IPS-NIHi11 (cell line): ENCODE results near the gene RC3H2.
"Not testable (repeated sequence)": the region's sequence is repeated elsewhere in the genome, so short reads cannot be mapped to it uniquely, and the experiment has no call there.

ENCODE experiments used
- DNase-seq: peaks from one replicate; pipeline ENCODE4 v3.0.0; 2012; ENCODE audit warnings: mixed read lengths, low spot score

RC3H2 gene

DNA sequence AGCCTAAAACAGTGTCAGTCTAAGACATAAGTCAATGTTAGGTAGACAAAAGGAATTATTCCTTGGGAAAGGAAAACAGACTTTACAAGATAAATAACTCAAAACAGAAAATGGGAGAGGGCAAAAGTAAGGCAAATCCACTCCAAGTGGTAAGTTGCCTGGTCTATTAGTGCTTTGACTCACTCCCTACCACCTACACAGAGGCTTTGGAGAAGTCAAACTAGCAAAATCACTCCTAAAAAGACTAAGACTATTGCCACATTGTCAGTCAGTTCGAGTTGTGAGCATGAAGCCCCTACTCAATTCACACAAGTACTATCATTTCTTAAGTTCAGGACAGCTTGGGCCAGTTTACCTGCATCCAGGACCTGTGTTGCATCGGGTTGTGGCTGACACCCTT, 13.2 kb upstream of the RC3H2 start:
- no peak for DNase-seq

DNA sequence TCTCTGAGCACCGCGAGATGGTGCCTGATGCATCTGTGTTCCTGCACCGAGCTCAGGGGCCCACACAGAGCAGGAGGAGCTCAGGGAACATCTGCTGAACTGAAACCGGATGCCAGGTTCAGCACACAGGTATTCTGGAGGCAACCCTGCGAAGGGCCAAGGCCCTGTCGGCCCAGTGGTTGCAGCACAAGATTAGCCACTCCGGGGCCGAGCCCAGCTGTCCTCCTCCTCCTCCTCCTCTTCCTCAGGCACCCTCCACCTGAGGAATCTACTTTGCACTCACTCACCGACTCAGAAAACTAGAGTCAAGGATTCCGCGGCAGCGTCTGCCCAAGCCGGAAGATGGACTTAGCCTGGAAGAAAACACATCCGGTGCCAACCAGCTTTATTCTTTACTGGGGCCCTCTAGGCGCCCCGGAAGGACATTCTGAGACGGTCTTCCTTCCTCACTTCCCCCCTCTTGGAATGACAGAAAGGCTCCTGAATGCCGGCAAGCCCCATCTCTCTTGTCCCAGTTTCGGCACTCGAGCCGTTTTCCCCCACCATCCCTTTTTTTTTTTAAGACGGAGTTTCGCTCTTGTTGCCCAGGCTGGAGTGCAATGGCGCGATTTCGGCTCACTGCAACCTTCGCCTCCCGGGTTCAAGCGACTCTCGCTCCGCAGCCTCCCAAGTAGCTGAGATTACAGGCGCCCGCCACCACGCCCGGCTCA, 8.0 kb upstream of the RC3H2 start, which contains the start of gene ZBTB6:
Gene ZBTB6, minus strand, starts transcription at position 360 of the 710 bp plus-strand sequence. CDS start 1,251 bp downstream, outside the sequence.
- DNase-seq, result peak; percentile 76

DNA sequence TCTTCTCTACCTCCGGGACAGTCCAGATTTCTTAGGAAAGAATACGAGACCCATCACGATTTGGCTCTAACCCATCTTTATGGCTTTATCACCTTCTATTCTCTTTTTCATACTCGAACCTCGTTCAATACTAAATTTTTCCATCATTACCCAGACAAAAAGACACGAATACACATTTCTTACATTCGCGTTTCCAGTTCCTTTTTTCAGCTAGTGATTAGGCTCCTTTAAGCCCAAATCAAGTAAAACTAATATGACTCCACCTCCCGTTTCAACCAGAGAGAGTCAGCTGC, 7.5 kb upstream of the RC3H2 start:
- DNase-seq, result no peak

DNA sequence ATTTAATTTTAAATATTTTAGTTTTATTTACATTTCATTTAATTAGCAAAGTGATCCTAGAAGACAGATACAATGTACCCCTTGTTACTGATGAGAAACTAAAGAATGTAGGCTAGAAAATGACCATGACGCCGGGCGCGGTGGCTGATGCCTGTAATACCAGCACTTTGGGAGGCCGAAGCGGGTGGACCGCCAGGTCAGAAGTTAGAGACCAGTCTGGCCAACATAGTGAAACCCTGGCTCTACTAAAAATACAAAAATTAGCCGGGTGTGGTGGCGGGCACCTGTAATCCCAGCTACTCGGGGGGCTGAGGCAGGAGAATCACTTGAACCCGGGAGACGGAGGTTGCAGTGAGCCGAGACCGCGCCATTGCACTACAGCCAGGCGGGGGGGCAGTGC, 963 bp upstream of the RC3H2 start:
- DNase-seq, result not testable (repeated sequence)

DNA sequence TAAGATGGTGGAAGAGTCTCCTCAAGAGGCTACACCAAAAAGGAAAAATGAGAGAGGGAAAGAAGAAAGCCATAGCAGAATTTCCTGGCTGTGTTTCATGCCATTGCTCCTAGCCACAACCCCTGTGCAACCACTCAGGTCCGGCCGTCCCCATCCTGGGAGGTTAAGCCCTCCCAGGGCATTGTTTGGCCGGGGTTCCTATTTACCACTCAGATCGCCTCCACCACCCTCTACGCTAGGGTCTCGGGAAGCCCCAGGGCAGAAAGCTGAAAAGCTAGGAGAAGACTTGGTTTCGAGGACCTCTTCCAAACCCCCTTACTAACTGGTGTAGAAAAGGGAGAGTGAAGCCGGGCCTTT, 715 bp downstream of the RC3H2 start:
- peak; percentile 47 for DNase-seq

DNA sequence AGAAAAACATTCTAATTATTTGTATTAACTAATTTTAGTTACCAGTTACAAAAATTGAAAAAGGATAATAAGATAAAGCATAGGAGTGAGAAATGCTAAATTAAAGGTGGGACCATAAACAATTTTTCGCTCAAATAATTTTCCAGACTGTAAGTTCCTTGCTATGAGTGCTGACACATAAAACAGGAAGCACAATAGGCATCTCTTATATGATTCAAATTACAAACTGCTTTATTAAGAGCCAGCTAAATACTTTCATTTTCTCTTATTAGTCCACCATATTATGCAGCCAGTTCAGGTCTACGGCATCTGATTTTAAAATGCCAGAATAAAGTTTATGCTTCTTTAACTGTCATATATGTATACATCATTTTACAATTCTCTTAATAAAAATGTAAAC, 4.4 kb downstream of the RC3H2 start:
- no peak for DNase-seq

DNA sequence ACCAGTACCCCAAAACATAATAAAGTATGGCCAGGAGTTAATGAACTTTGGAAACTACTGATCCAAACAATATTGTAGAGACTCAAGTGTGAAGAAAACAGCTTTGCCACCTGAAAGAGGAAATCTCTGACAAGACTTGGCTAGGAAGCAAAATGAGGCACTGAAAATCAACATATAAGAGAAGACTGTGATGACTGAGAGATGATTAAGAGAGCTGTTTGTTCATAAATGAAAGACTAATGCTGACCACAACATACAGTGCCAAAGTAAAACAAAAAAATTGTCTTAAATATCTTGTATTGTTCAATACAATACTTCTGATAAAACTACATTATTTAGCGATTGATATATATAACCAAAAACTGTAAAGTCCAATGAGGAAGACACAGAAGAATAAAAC, 7.2 kb downstream of the RC3H2 start:
- no peak for DNase-seq

DNA sequence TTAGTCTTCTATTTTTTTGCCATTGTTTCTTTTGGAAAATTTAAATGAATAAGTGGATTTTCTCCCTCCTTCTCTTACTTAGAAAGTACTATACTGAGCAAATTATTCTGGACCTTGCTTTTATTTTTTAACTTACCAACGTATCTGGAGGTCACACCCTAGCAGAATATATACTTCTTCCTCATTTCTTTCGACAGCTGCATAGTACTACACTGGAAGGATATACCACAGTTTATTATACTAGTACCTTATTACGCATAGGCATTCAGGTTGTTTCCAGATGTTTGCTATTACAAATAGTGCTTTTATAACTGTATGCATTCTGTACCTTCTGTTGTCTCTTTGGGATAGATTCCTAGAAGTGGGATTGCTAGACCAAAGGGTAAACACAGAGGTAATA, 16.7 kb downstream of the RC3H2 start:
- DNase-seq, result no peak

DNA sequence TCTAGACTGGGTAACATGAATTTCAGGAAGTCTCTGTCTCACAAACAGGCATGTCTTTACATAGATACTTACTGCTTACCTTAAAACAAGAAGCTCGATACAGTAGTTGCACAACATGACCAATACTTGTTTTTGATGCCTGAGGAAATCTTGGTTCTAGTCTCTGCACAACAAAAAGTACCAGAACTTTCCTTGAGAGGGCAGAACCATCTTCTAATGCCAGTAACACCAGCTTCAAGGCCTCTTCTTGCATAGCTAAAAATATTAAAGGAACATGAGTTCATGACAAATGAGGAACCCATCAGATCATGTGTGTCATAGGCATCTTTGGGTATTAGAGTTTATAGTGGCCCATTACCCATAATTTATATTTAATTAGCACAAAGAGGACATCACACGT, 22.0 kb downstream of the RC3H2 start:
- DNase-seq, result no peak

DNA sequence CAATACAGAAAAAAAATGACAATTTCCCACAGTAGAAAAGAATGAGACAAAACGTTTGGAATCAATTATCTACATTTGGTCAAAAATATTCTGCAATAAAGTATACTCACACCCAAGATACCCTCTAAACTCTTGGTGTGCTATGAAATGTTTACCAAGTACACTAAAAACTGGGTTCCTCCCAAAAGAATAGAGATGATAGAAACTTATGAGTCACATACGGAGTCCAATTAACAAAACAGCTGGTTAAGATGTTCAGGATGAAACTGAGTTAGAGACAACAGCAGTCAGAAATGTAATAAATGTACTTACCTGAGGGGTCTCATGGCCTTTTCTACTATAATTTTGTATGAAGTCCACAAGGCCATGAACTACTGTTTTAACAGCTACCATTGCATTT, 25.7 kb downstream of the RC3H2 start:
- no peak for DNase-seq

DNA sequence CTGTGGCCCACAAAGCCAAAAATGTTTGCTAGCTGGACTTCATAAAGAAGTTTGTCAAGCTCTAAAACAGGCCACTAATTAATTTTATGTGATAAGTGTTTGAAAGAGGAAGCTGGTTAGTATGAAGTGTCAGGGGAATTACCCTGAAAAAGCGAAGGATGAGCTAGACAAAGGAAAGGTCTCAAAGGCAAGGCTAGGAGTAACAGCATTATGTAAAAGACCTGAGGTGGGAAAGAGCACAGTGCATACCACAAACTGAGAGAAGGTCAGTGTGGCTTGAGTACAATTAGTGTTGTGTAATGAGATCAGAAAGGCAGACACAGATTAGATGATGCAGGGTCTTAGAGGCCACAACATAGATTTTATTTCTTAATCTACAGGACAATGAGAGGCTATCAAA, 29.6 kb downstream of the RC3H2 start:
- DNase-seq, result no peak

DNA sequence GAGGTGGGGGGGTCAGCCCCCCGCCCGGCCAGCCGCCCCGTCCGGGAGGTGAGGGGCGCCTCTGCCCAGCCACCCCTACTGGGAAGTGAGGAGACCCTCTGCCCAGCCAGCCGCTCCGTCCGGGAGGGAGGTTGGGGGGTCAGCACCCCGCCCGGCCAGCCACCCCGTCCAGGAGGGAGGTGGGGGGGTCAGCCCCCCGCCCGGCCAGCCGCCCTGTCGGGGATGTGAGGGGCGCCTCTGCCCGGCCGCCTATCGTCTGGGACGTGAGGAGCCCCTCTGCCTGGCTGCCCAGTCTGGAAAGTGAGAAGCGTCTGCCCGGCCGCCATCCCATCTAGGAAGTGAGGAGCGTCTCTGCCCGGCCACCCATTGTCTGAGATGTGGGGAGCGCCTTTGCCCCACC, 37.9 kb downstream of the RC3H2 start:
- DNase-seq, result not testable (repeated sequence)

DNA sequence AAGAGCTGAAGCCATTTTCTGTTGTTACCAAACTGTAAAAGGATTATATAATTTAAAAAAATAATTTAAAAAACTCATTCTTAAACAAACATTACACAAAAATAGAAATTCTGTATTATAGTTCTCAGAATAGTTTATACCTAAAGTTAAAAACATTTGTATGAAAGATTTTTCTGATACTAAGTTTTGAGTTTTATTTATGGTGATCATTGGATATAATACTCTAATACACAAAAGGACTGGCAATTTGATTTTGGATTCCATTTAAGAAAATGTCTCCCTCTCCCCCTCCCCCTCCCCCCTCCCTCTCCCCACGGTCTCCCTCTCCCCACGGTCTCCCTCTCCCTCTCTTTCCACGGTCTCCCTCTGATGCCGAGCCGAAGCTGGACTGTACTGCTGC, 39.1 kb downstream of the RC3H2 start:
- no peak for DNase-seq

DNA sequence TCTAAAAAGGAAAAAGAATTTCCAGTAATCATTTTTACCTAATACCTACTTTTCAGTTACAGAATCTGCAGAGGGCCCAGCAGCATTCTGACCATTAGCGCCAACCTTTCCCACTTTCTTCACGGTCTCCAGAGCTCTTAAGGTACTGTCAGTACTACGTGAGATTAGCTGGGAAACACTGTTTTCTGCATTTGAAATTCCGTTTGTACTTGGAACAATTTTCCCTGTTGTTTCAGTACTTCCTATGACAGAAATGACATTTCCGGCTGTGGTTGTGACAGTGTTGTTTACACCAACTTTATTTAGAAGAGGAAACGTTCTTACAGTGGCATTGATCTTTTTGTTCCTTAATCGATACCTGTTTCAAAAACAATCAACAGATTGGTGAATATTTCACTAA, 39.9 kb downstream of the RC3H2 start:
- DNase-seq, result no peak

DNA sequence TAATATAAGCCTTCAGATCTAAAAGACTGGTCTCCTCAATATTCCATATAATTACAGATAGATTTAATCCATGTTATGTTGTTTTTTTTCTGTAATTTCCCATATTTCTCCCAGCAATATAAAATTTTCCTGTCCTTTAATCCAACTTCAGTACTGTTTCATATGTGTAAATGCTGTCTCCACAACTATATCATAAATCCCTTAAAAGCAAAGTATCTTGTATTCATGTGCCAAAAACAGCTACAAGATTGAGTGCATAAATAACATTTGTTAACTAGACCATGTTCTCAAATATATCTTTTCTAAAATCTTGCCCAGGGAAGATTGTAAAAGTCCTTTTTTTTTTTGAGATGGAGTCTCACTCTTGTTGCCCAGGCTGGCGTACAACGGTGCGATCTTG, 41.8 kb downstream of the RC3H2 start:
- no peak for DNase-seq

DNA sequence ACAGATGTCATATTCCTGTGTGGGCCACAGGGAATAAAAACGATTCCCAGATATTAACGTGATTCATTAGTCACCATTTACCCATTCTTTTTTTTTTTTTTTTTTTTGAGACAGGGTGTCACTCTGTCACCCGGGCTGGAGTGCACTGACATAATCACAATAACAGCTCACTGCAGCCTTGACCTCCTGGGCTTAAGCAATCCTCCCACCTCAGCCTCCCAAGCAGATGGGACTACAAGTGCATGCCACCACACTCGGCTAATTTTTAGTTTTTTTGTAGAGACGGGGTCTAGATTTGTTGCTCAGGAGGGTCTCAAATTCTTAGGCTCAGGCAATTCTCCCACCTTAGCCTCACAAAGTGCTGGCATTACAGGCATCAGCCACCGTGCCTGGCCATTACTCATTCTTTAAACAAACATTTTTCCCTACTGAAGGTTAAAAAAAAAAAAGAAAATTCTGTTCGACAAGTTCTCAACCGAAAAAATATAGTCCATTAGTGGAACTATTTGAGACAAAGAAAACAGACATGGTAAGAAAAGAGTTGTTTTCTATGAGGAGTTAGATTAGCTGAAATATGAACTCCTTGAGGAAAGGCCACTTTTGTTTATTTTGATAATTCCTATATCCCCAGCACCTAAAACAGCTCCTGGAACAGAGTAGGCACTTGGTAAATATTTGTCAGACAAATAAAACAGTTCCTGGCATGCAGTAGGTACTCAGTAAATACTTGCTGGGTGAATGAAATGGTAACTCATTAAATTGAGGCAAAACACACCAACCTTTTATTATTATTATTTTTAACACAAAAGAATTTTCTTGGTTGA, 44.6 kb downstream of the RC3H2 start:
- DNase-seq, result no peak

DNA sequence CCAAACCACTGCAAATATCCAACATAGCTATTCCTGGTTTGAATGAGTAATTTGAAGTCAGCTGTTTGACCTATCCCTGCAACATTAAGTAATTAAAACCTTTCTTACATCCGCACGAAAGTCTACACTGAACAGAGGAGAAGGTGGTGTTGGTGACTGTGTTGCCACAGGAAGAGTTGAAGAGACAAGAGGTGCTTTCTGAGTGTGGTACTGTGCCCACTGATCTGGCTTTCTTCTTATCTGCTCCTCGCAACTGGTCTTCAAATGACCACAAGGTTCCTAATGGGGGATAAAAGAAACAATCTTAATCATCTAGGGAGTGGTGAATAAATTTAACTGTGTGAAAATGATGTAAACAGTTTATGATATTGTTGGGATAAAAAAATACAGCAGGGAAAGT, 47.3 kb downstream of the RC3H2 start:
- no peak for DNase-seq

DNA sequence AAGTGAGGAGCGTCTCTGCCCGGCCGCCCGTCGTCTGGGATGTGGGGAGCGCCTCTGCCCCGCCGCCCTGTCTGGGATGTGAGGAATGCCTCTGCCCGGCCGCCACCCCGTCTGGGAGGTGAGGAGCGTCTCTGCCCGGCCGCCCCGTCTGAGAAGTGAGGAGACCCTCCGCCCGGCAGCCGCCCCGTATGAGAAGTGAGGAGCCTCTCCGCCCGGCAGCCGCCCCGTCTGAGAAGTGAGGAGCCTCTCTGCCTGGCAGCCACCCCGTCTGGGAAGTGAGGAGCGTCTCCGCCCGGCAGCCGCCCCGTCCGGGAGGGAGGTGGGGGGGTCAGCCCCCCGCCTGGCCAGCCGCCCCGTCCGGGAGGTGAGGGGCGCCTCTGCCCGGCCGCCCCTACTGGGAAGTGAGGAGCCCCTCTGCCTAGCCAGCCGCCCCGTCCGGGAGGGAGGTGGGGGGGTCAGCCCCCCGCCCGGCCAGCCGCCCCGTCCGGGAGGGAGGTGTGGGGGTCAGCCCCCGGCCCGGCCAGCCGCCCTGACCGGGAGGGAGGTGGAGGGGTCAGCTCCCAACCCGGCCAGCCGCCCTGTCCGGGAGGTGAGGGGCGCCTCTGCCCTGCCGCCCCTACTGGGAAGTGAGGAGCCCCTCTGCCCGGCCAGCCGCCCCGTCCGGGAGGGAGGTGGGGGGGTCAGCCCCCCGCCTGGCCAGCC, 52.9 kb downstream of the RC3H2 start:
- not testable (repeated sequence) for DNase-seq

DNA sequence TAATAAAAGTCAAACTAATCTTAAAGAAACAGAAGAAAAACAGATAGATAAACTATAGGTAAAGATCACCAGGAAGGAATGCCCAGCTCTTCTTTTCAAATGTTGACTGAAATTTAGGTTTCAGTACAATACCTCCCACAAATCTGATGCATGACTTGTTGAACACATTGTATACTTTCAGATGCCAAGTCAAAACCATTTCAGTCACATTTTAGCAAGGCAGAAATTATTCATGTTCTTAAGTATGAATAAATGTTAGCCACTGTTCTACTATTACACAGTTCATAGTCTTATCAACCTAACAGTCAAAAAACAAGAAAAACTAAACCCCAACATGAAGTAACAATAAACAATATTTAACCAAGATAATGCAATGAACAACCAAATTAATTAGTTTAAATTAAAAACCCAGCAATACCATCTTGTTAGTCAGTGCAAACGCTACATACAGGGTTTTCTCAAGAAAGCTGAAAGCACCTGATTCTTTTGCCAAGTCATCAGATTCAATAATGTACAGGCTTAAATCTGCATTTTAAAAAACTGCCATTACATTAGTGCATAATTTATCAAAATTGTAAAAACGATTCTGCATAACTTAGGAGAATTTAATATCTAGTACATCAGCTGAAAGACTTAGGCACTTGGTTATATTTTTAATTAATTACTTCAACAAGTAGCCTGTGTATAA, 56.8 kb downstream of the RC3H2 start:
- no peak for DNase-seq

DNA sequence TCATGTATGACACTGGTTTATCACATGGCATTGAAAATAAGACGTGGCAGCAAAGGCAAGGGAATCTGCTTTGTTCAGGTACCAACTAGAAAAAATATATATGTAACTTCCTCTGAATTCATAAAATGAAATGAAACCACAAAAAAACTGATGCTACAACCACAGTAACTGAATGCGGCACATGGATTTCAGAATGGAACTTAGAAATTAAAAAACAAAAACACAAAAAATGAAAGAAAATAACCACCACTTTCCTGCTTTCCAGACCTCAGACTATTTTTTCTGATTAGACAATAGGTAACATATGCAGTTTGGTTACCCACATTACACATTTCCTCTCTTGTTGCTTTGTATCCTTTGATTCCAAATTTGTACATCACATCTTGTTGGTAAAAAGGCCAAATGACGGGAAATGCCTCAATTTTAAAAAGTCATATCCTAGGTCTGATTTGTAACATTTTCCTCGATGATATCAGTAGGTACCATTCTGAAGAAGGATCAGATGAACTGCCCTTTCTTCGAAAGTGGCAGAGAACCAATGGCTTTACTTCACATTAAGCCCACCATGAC, 58.7 kb downstream of the RC3H2 start:
- DNase-seq, result no peak

DNA sequence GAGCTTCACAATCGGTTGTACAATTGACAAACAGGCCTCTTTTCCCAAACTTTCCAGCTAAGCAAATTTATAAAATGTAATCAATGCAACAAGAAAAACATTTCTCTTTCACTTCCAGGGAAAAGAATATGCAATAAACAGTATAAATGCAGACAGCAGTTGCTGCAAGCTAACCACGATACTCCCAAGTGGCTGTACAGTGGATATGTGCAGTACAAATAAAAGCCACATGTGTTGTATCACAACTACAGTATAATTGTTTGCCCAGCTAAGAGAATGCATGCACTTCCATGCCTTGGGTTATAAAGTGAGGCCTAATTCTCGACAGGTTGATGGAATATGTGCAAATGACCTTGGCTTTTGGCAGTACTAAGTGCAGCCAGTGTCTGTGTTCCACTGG, 60.0 kb downstream of the RC3H2 start:
- no peak for DNase-seq

DNA sequence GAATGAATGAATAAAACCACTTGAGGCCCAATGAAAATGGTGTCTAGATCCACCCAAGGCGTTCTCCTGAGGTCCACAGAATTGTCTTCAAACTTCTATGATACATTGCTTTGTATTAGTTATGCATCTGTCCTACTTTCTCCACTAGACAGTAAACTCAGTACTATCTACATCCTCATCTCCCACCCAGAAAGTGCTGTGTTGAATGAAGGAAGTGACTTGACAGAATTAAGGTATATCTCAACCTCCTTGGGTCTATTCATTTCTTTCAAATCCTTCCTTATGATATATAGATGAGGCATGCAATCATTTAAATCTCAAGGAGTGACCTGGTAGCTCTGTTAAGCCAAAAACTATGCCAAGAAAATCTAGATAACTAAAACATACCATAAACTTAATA, 61.0 kb downstream of the RC3H2 start:
- no peak for DNase-seq
